Measurements from ENCODE around the gene LAMC1. TPM values are rescaled to one million over a fixed set of nuclear protein-coding genes. Genes with fewer than 3 reads are reported as not detected.

Gene LAMC1
- total RNA-seq, 1 donor from 2014 or later = 164 TPM

- no peak for DNase-seq (ENCODE audit: extremely low spot score, unreplicated experiment)
- Mint-ChIP-seq H3K36me3 (peaks cover 5% of the 10 kb centered on the region), H3K27ac (no peak overlapping the region), H3K27me3 (no peaks in the 10 kb centered on the region), H3K4me3 (no peak overlapping the region), H3K4me1 (ENCODE audit: unreplicated experiment) (peaks cover 34% of the 10 kb centered on the region), H3K9me3 (peaks cover 4% of the 10 kb centered on the region)
- no peak for TF ChIP-seq CTCF (conservative IDR thresholded peaks at IDR 0.05)
These were observed 53.9 kb downstream of the LAMC1 start for GRCh38 chr1:183077097-183077496.

GRCh38 chr1:183079712-183080388 is 56.6 kb downstream of the LAMC1 start:
- Mint-ChIP-seq H3K4me1 (ENCODE audit: unreplicated experiment) (peaks cover 24% of the 10 kb centered on the region), H3K36me3 (peaks cover 5% of the 10 kb centered on the region), H3K4me3 (no peak overlapping the region), H3K9me3 (peaks cover 4% of the 10 kb centered on the region), H3K27ac (peak overlapping the region; percentile 23), H3K27me3 (no peaks in the 10 kb centered on the region)
- TF ChIP-seq CTCF (conservative IDR thresholded peaks at IDR 0.05) = no peak
- DNase-seq (ENCODE audit: extremely low spot score, unreplicated experiment) = no peak

- Mint-ChIP-seq H3K36me3 (peaks cover 5% of the 10 kb centered on the region), H3K4me3 (no peak overlapping the region), H3K9me3 (peaks cover 4% of the 10 kb centered on the region), H3K27me3 (no peaks in the 10 kb centered on the region), H3K4me1 (ENCODE audit: unreplicated experiment) (peaks cover 24% of the 10 kb centered on the region), H3K27ac (peak overlapping the region; percentile 23)
- no peak for TF ChIP-seq CTCF (conservative IDR thresholded peaks at IDR 0.05)
- no peak for DNase-seq (ENCODE audit: extremely low spot score, unreplicated experiment)
These were observed 57.2 kb downstream of the LAMC1 start for GRCh38 chr1:183080406-183080805.

GRCh38 chr1:183081402-183082120 is 58.3 kb downstream of the LAMC1 start:
- peak overlapping the region; percentile 4 for H3K4me3 Mint-ChIP-seq
- H3K36me3 Mint-ChIP-seq = peaks cover 5% of the 10 kb centered on the region
- H3K27ac Mint-ChIP-seq = peak overlapping the region; percentile 16
- no peaks in the 10 kb centered on the region for H3K27me3 Mint-ChIP-seq
- H3K4me1 Mint-ChIP-seq (ENCODE audit: unreplicated experiment) = peaks cover 17% of the 10 kb centered on the region
- H3K9me3 Mint-ChIP-seq = peaks cover 4% of the 10 kb centered on the region
- DNase-seq (ENCODE audit: extremely low spot score, unreplicated experiment) = no peak
- TF ChIP-seq CTCF (conservative IDR thresholded peaks at IDR 0.05) = no peak

- no peak for TF ChIP-seq CTCF (conservative IDR thresholded peaks at IDR 0.05)
- no peak overlapping the region for H3K27ac Mint-ChIP-seq
- peaks cover 4% of the 10 kb centered on the region for H3K9me3 Mint-ChIP-seq
- H3K27me3 Mint-ChIP-seq = no peaks in the 10 kb centered on the region
- DNase-seq (ENCODE audit: extremely low spot score, unreplicated experiment) = no peak
- H3K4me3 Mint-ChIP-seq = no peak overlapping the region
- peaks cover 16% of the 10 kb centered on the region for H3K4me1 Mint-ChIP-seq (ENCODE audit: unreplicated experiment)
- peaks cover 5% of the 10 kb centered on the region for H3K36me3 Mint-ChIP-seq
These were observed 59.4 kb downstream of the LAMC1 start for GRCh38 chr1:183082650-183083049.
